Tibial nerve (tissue), 4 donors: ENCODE measurements around the gene ABI1.

Experiments
- CTCF ChIP-seq, 5 experiments: fragments of 200-600 bp in 3 of 5; fragments of 450-650 bp in 2 of 5; sonication (generic) in 3 of 5; IDR thresholded peaks; one replicate each; pipeline ENCODE4 v1.5.1; 2016 to 2019; ENCODE audit warnings: antibody characterized with exemption in 5 of 5, mild to moderate bottlenecking in 3 of 5, moderate library complexity in 2 of 5
- EP300 ChIP-seq, 2 donors: sonication (generic); formaldehyde crosslinking; IDR thresholded peaks; one replicate each; pipeline ENCODE4 v1.6.1; 2017; ENCODE audit warnings: antibody characterized with exemption in 2 of 2, mild to moderate bottlenecking in 1 of 2
- POLR2A ChIP-seq, 2 donors: fragments of 450-650 bp; IDR thresholded peaks; one replicate each; pipeline ENCODE4 v1.6.1; 2017; ENCODE audit warnings: antibody characterized with exemption in 2 of 2, mild to moderate bottlenecking in 2 of 2, moderate library complexity in 2 of 2

- TF ChIP-seq CTCF (IDR thresholded peaks at IDR 0.05) (no peak), POLR2A (IDR thresholded peaks at IDR 0.05) (no peak), EP300 (IDR thresholded peaks at IDR 0.05) (no peak)
Measured at GRCh38 chr10:26706206-26706605, 154.6 kb downstream of the ABI1 start.
